ENCODE measurements around the gene EPB41.
"Not testable (repeated sequence)": the region's sequence is repeated elsewhere in the genome, so short reads cannot be mapped to it uniquely, and the experiment has no call there.

EPB41 gene

GRCh38 chr1:29145739-29146437 lies 231.5 kb downstream of the EPB41 start:
- no peak for DNase-seq

- no peak for DNase-seq
These were observed 234.5 kb downstream of the EPB41 start for GRCh38 chr1:29148656-29149491.

- DNase-seq: not testable (repeated sequence)
These were observed 236.0 kb downstream of the EPB41 start for GRCh38 chr1:29150346-29150745.

GRCh38 chr1:29152046-29152805 lies 237.9 kb downstream of the EPB41 start:
- no peak for DNase-seq

GRCh38 chr1:29156543-29157268 lies 242.3 kb downstream of the EPB41 start:
- DNase-seq: no peak

- DNase-seq: no peak
These were observed 242.9 kb downstream of the EPB41 start for GRCh38 chr1:29157269-29157601.

- DNase-seq: no peak
These were observed 245.4 kb downstream of the EPB41 start for GRCh38 chr1:29159773-29160172.

- no peak for DNase-seq
These were observed 247.7 kb downstream of the EPB41 start for GRCh38 chr1:29162025-29162424.

- no peak for DNase-seq
These were observed 248.2 kb downstream of the EPB41 start for GRCh38 chr1:29162476-29163138.

- DNase-seq: no peak
These were observed 250.2 kb downstream of the EPB41 start for GRCh38 chr1:29164588-29164987.

- no peak for DNase-seq
These were observed 252.0 kb downstream of the EPB41 start for GRCh38 chr1:29166291-29166878.

GRCh38 chr1:29167904-29168303 lies 253.5 kb downstream of the EPB41 start:
- DNase-seq: no peak
